ENCODE data around the gene EMILIN3.

- TF ChIP-seq CTCF (IDR thresholded peaks at IDR 0.05): no peak
- TF ChIP-seq POLR2A (IDR thresholded peaks at IDR 0.05): no peak
Measured at GRCh38 chr20:41387444-41387851, 20.8 kb upstream of the EMILIN3 start.

All from sigmoid colon (tissue), 3 donors.